GM12872 (cell line): Measurements from ENCODE around the gene RBM27.

ENCODE experiments used
- CTCF ChIP-seq: IDR thresholded peaks from 3 replicates; pipeline ENCODE4 v1.5.1; 2011; ENCODE audit warnings: low read depth, mild to moderate bottlenecking, low read length, moderate library complexity; ENCODE audit not compliant: insufficient read depth

RBM27 gene

DNA sequence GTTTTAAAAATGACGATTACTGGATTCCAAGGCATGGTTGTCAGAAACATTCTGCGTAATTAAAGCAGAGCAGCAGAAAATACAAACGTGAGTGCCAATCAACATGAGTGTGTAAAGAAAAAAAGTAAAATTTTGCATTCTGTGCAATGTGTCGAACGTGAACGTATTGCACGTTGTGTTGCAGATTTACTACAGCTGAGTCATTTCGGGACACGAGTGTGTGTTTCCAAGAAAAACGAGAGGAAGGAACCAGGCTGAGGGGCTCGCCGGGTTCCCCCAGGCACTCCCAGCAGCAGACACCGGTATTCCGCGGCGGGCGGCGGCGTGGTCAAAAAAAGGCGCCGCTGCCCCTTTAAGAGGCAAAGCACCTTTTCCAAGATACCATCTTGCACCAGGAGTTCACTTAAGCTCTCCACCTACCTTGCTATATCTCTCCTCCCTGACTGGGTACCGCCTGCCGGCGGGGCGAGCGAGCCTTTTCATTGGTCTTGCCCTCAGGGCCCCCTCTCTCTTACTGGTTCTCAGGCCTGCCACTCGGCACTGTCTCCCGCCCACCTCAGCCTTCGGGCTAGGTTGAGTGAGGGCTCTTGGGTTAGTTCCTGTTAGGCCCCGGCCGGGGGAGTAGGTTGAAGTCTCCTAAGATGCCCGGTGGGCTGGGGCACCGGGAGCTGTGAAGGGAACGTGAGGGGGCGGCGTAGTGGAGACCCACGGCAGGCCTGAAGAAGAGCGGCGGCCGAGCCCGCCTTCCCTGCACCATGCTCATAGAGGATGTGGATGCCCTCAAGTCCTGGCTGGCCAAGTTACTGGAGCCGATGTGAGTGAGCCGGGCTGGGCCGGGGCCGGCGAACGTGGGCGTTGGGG is at the start of gene RBM27:
Gene RBM27, plus strand, starts transcription at position 595 of the 861 bp plus-strand sequence. Its CDS starts 161 bp downstream, at position 756.
- TF ChIP-seq CTCF, result no peak

GRCh38 chr5:146158255-146158654 is 45.1 kb upstream of the RBM27 start:
- no peak for TF ChIP-seq CTCF

DNA sequence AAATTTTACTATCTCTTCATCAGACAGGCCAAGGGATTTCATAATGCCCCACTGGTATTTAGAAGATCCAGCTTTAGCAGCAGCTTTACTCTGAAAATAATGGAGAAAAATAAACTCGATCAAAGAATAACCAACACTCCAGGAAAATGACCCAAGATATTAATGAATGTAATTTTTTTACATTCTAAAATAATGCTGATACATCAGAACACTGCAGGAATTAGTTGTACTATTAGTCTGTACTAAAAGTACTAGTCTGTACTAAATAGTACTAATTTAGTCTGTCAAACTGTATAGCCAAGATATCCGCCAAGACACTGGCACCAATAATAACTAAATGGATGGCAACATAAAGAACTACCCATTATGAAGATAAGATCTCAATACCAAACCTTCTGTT is 39.0 kb upstream of the RBM27 start:
- TF ChIP-seq CTCF, result no peak

GRCh38 chr5:146165460-146165859 is 37.9 kb upstream of the RBM27 start:
- TF ChIP-seq CTCF, result no peak

- no peak for TF ChIP-seq CTCF
These were observed 37.5 kb upstream of the RBM27 start for GRCh38 chr5:146165903-146166302.

- TF ChIP-seq CTCF, result no peak
These were observed 34.3 kb upstream of the RBM27 start for GRCh38 chr5:146169076-146169475.

GRCh38 chr5:146173597-146173996 is 29.8 kb upstream of the RBM27 start:
- TF ChIP-seq CTCF, result no peak

DNA sequence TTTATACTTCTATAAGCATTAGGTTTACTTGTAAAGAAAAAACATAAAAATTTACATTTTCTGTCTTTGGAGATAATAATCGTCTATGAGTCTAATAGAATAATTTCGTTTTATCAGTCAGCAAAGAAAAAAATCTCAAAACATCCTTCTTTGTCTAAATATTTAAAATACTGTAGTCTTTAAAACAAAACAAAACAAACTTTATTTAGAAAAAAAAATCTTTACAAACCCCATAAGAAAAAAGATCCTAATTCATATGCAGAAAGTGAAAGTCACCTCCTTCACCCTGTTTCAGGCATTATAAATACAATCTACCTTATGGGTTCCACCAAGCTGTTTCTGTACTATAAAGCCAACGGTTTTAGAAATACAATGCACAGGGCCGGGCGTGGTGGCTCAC is 26.6 kb upstream of the RBM27 start:
- no peak for TF ChIP-seq CTCF
